SK-N-SH treated with all-trans-retinoic acid at 6 μM for 48 hours (cell line): ENCODE results near the gene RGS16.

ENCODE experiments used
- ATAC-seq: fragments of 200-7000 bp; cut with Tn5 transposase; 3 replicates; pipeline ENCODE4 v1.9.1; 2020; ENCODE audit warnings: mild to moderate bottlenecking, moderate library complexity
- ARNTL ChIP-seq: fragments of 450-650 bp; formaldehyde crosslinking; IDR thresholded peaks from 2 replicates; pipeline ENCODE4 v1.5.0; 2020; ENCODE audit warnings: low read depth, mild to moderate bottlenecking, moderate library complexity, borderline replicate concordance
- BACH2 ChIP-seq: fragments of 250-450 bp; sonication (Bioruptor Pico); IDR thresholded peaks from 2 replicates; pipeline ENCODE4 v1.9.0; 2021; ENCODE audit warnings: mild to moderate bottlenecking, borderline replicate concordance
- CREB5 ChIP-seq: fragments of 250-450 bp; sonication (Bioruptor Pico); IDR thresholded peaks from 2 replicates; pipeline ENCODE4 v1.5.1; 2020; ENCODE audit warnings: low read depth, mild to moderate bottlenecking, moderate library complexity
- CSRNP3 ChIP-seq: fragments of 250-450 bp; sonication (Bioruptor Pico); IDR thresholded peaks from 2 replicates; pipeline ENCODE4 v1.5.1; 2021; ENCODE audit warnings: mild to moderate bottlenecking, moderate library complexity
- ESRRG ChIP-seq: fragments of 250-450 bp; sonication (Bioruptor Pico); IDR thresholded peaks from 2 replicates; pipeline ENCODE4 v1.6.1; 2021; ENCODE audit warnings: mild to moderate bottlenecking
- GLIS3 ChIP-seq: fragments of 250-450 bp; sonication (Bioruptor Pico); IDR thresholded peaks from 2 replicates; pipeline ENCODE4 v1.5.0; 2020; ENCODE audit warnings: mild to moderate bottlenecking, moderate library complexity
- ISL1 ChIP-seq: fragments of 250-450 bp; sonication (Bioruptor Pico); IDR thresholded peaks from 2 replicates; pipeline ENCODE4 v2.1.2; 2022; ENCODE audit warnings: mild to moderate bottlenecking, moderate library complexity
- OSR1 ChIP-seq: fragments of 250-450 bp; sonication (Bioruptor Pico); IDR thresholded peaks from 2 replicates; pipeline ENCODE4 v1.8.0; 2022; ENCODE audit warnings: moderate library complexity, mild to moderate bottlenecking, inconsistent platforms
- PATZ1 ChIP-seq: fragments of 250-450 bp; sonication (Bioruptor Pico); IDR thresholded peaks from 2 replicates; pipeline ENCODE4 v1.8.0; 2020; ENCODE audit warnings: mild to moderate bottlenecking, moderate library complexity, borderline replicate concordance
- POU6F1 ChIP-seq: fragments of 250-450 bp; sonication (Bioruptor Pico); IDR thresholded peaks from 2 replicates; pipeline ENCODE4 v1.8.0; 2021; ENCODE audit warnings: low read depth, mild to moderate bottlenecking, moderate library complexity, borderline replicate concordance
- PPARA ChIP-seq: fragments of 250-450 bp; sonication (Bioruptor Pico); IDR thresholded peaks from 2 replicates; pipeline ENCODE4 v1.5.0; 2020; ENCODE audit warnings: mild to moderate bottlenecking, borderline replicate concordance
- RARB ChIP-seq: fragments of 250-450 bp; sonication (Bioruptor Pico); IDR thresholded peaks from 2 replicates; pipeline ENCODE4 v1.8.0; 2021; ENCODE audit warnings: mild to moderate bottlenecking, moderate library complexity
- SNAI2 ChIP-seq: fragments of 250-450 bp; sonication (Bioruptor Pico); IDR thresholded peaks from 2 replicates; pipeline ENCODE4 v1.5.0; 2020; ENCODE audit warnings: mild to moderate bottlenecking, moderate library complexity
- TCF4 ChIP-seq: fragments of 250-450 bp; sonication (Bioruptor Pico); IDR thresholded peaks from 2 replicates; pipeline ENCODE4 v1.8.0; 2021; ENCODE audit warnings: mild to moderate bottlenecking, moderate library complexity, borderline replicate concordance
- TOX ChIP-seq: fragments of 250-450 bp; sonication (Bioruptor Pico); IDR thresholded peaks from 2 replicates; pipeline ENCODE4 v1.8.0; 2021; ENCODE audit warnings: mild to moderate bottlenecking, moderate library complexity, borderline replicate concordance
- TSHZ2 ChIP-seq: fragments of 250-450 bp; sonication (Bioruptor Pico); IDR thresholded peaks from 2 replicates; pipeline ENCODE4 v1.5.0; 2020; ENCODE audit warnings: mild to moderate bottlenecking, moderate library complexity
- ZC3H10 ChIP-seq: fragments of 250-450 bp; sonication (Bioruptor Pico); IDR thresholded peaks from 2 replicates; pipeline ENCODE4 v1.5.1; 2021; ENCODE audit warnings: mild to moderate bottlenecking, moderate library complexity
- ZFP3 ChIP-seq: fragments of 250-450 bp; sonication (Bioruptor Pico); IDR thresholded peaks from 2 replicates; pipeline ENCODE4 v1.5.0; 2020; ENCODE audit warnings: mild to moderate bottlenecking, moderate library complexity
- ZFP30 ChIP-seq: fragments of 450-650 bp; formaldehyde crosslinking; IDR thresholded peaks from 2 replicates; pipeline ENCODE4 v1.5.0; 2022; ENCODE audit warnings: mild to moderate bottlenecking, moderate library complexity
- ZNF565 ChIP-seq: fragments of 450-650 bp; formaldehyde crosslinking; conservative IDR thresholded peaks from 2 replicates; pipeline ENCODE4 v1.5.0; 2020; ENCODE audit warnings: low read depth, mild to moderate bottlenecking, moderate library complexity
- ZNF70 ChIP-seq: fragments of 450-650 bp; formaldehyde crosslinking; IDR thresholded peaks from 2 replicates; pipeline ENCODE4 v1.5.0; 2020; ENCODE audit warnings: mild to moderate bottlenecking, moderate library complexity
- ZNF8 ChIP-seq: fragments of 450-650 bp; formaldehyde crosslinking; IDR thresholded peaks from 2 replicates; pipeline ENCODE4 v1.5.0; 2020; ENCODE audit warnings: mild to moderate bottlenecking, moderate library complexity

The RGS16 gene

GRCh38 chr1:182641561-182641960 is 37.4 kb upstream of the RGS16 start:
- ATAC-seq = no peak
- no peak for TF ChIP-seq OSR1 (CRISPR knock-in tag)
- no peak for TF ChIP-seq TOX
- no peak for TF ChIP-seq PPARA
- no peak for TF ChIP-seq ISL1 (CRISPR knock-in tag)
- no peak for TF ChIP-seq BACH2 (CRISPR knock-in tag)
- TF ChIP-seq, all 23 proteins: peak for 0

GRCh38 chr1:182639330-182639729 is 35.1 kb upstream of the RGS16 start:
- TF ChIP-seq ISL1 (CRISPR knock-in tag) (no peak), ZNF70 (CRISPR knock-in tag) (no peak), BACH2 (CRISPR knock-in tag) (no peak), RARB (CRISPR knock-in tag) (no peak), PPARA (no peak), TCF4 (CRISPR knock-in tag) (no peak), ZNF565 (CRISPR knock-in tag) (no peak), OSR1 (CRISPR knock-in tag) (no peak), GLIS3 (CRISPR knock-in tag) (no peak), CSRNP3 (CRISPR knock-in tag) (no peak), ZC3H10 (CRISPR knock-in tag) (no peak), POU6F1 (CRISPR knock-in tag) (no peak), ZNF8 (CRISPR knock-in tag) (no peak), PATZ1 (CRISPR knock-in tag) (no peak), ARNTL (no peak)
- ATAC-seq = no peak

GRCh38 chr1:182637769-182638168 is 33.6 kb upstream of the RGS16 start:
- TF ChIP-seq ZNF8 (CRISPR knock-in tag) (no peak), ESRRG (CRISPR knock-in tag) (no peak), TSHZ2 (CRISPR knock-in tag) (no peak), TOX (no peak), SNAI2 (CRISPR knock-in tag) (no peak), ZFP3 (CRISPR knock-in tag) (no peak), BACH2 (CRISPR knock-in tag) (no peak), PATZ1 (CRISPR knock-in tag) (no peak), CREB5 (CRISPR knock-in tag) (no peak), OSR1 (CRISPR knock-in tag) (no peak), ZNF565 (CRISPR knock-in tag) (no peak), RARB (CRISPR knock-in tag) (no peak), POU6F1 (CRISPR knock-in tag) (no peak), CSRNP3 (CRISPR knock-in tag) (no peak), ISL1 (CRISPR knock-in tag) (no peak), ZFP30 (CRISPR knock-in tag) (no peak)
- ATAC-seq = no peak
